WI38 (cell line): ENCODE measurements around the gene FEV.
"Not testable (repeated sequence)": the region's sequence is repeated elsewhere in the genome, so short reads cannot be mapped to it uniquely, and the experiment has no call there.

Experiments
- H3K4me3 ChIP-seq: 2 replicates; pipeline ENCODE4 v1.5.1; 2011; ENCODE audit warnings: low read depth, mild to moderate bottlenecking, control low read depth, low read length
- CTCF ChIP-seq: IDR thresholded peaks from 2 replicates; pipeline ENCODE4 v1.5.1; 2012; ENCODE audit warnings: low read depth, mild to moderate bottlenecking, control low read depth, low read length

FEV gene

GRCh38 chr2:218953366-218953954 lies 31.5 kb downstream of the FEV start:
- no peak overlapping the region for H3K4me3 ChIP-seq
- TF ChIP-seq CTCF: no peak

DNA sequence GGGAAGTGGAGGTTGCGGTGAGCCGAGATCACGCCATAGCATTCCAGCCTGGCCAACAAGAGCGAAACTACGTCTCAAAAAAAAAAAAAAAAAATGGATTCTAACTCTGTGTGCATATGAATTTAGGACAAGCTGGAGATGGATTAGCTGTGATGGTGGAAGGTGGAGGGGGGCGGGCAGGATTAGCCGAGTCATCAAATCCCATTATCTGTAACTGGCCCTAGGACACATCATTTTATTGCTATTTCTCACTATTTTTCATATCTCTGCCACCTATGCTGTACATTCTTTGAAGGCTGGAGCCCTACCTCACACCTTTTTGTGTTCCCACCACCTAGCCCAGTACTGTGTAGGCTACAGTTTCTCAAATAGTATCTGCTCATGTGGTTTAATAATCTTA lies 32.8 kb downstream of the FEV start:
- H3K4me3 ChIP-seq: no peak overlapping the region
- TF ChIP-seq CTCF: no peak

GRCh38 chr2:218946621-218947020 lies 38.4 kb downstream of the FEV start:
- no peak overlapping the region for H3K4me3 ChIP-seq
- no peak for TF ChIP-seq CTCF

GRCh38 chr2:218944759-218945404 lies 40.1 kb downstream of the FEV start:
- no peak for TF ChIP-seq CTCF
- H3K4me3 ChIP-seq: no peak overlapping the region

DNA sequence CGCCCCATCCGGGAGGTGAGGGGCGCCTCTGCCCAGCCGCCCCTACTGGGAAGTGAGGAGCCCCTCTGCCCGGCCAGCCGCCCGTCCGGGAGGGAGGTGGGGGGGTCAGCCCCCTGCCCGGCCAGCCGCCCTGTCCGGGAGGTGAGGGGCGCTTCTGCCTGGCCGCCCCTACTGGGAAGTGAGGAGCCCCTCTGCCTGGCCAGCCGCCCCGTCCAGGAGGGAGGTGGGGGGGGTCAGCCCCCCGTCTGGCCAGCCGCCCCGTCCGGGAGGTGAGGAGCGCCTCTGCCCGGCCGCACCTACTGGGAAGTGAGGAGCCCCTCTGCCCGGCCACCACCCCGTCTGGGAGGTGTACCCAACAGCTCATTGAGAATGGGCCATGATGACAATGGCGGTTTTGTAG lies 53.2 kb downstream of the FEV start:
- H3K4me3 ChIP-seq: not testable (repeated sequence)
